GM10847 (cell line): ENCODE measurements around the gene DOCK2.

Experiments
- POLR2A ChIP-seq: IDR thresholded peaks from 2 replicates; pipeline ENCODE4 v1.6.1; 2011; ENCODE audit not compliant: insufficient read length; ENCODE audit errors: extremely low read depth

Gene DOCK2

GRCh38 chr5:169886033-169886432 is 249.0 kb downstream of the DOCK2 start:
- TF ChIP-seq POLR2A = no peak

GRCh38 chr5:169886677-169887076 is 249.6 kb downstream of the DOCK2 start:
- no peak for TF ChIP-seq POLR2A

- TF ChIP-seq POLR2A = no peak
These were observed 252.5 kb downstream of the DOCK2 start for GRCh38 chr5:169889572-169889971.

- TF ChIP-seq POLR2A = no peak
These were observed 255.9 kb downstream of the DOCK2 start for GRCh38 chr5:169893010-169893409.

GRCh38 chr5:169893571-169893970 is 256.5 kb downstream of the DOCK2 start:
- TF ChIP-seq POLR2A = no peak

GRCh38 chr5:169895926-169896325 is 258.9 kb downstream of the DOCK2 start:
- no peak for TF ChIP-seq POLR2A

GRCh38 chr5:169897481-169897880 is 260.4 kb downstream of the DOCK2 start:
- TF ChIP-seq POLR2A = no peak

- no peak for TF ChIP-seq POLR2A
These were observed 264.8 kb downstream of the DOCK2 start for GRCh38 chr5:169901896-169902295.

GRCh38 chr5:169904059-169904458 is 267.0 kb downstream of the DOCK2 start:
- no peak for TF ChIP-seq POLR2A

- no peak for TF ChIP-seq POLR2A
These were observed 267.4 kb downstream of the DOCK2 start for GRCh38 chr5:169904508-169904907.

GRCh38 chr5:169905017-169905416 is 267.9 kb downstream of the DOCK2 start:
- TF ChIP-seq POLR2A = no peak

- TF ChIP-seq POLR2A = no peak
These were observed 269.9 kb downstream of the DOCK2 start for GRCh38 chr5:169906745-169907649.

- TF ChIP-seq POLR2A = no peak
These were observed 271.8 kb downstream of the DOCK2 start for GRCh38 chr5:169908864-169909263.

GRCh38 chr5:169909945-169910344 is 272.9 kb downstream of the DOCK2 start:
- no peak for TF ChIP-seq POLR2A

GRCh38 chr5:169910393-169910792 is 273.3 kb downstream of the DOCK2 start:
- TF ChIP-seq POLR2A = no peak

GRCh38 chr5:169911448-169912212 is 274.6 kb downstream of the DOCK2 start:
- TF ChIP-seq POLR2A = no peak
